GM19351 (cell line): ENCODE data around the gene ONECUT2.
"Not testable (repeated sequence)": the region's sequence is repeated elsewhere in the genome, so short reads cannot be mapped to it uniquely, and the experiment has no call there.

ENCODE experiments used
- ATAC-seq: cut with Tn5 transposase; IDR thresholded peaks from one replicate; pipeline ENCODE4 v1.9.1; 2021; ENCODE audit warnings: mild to moderate bottlenecking, moderate library complexity; ENCODE audit not compliant: unreplicated experiment

The ONECUT2 gene

GRCh38 chr18:57445488-57446319, 10.5 kb downstream of the ONECUT2 start:
- ATAC-seq = no peak

- no peak for ATAC-seq
Observed at GRCh38 chr18:57446322-57446721, 11.1 kb downstream of the ONECUT2 start.

GRCh38 chr18:57447154-57447621, 12.0 kb downstream of the ONECUT2 start:
- no peak for ATAC-seq

- ATAC-seq = no peak
Observed at GRCh38 chr18:57455576-57456129, 20.5 kb downstream of the ONECUT2 start.

- ATAC-seq = no peak
Observed at GRCh38 chr18:57461652-57462269, 26.6 kb downstream of the ONECUT2 start.

GRCh38 chr18:57466307-57466706, 31.1 kb downstream of the ONECUT2 start:
- ATAC-seq = no peak

GRCh38 chr18:57466745-57467409, 31.7 kb downstream of the ONECUT2 start:
- peak; percentile 70 for ATAC-seq

- ATAC-seq = no peak
Observed at GRCh38 chr18:57469884-57470283, 34.7 kb downstream of the ONECUT2 start.

- no peak for ATAC-seq
Observed at GRCh38 chr18:57475408-57475807, 40.2 kb downstream of the ONECUT2 start.

- no peak for ATAC-seq
Observed at GRCh38 chr18:57475903-57476302, 40.7 kb downstream of the ONECUT2 start.

GRCh38 chr18:57480733-57481132, 45.6 kb downstream of the ONECUT2 start:
- ATAC-seq = no peak

GRCh38 chr18:57497372-57498294, 62.5 kb downstream of the ONECUT2 start:
- no peak for ATAC-seq

- ATAC-seq = no peak
Observed at GRCh38 chr18:57498682-57499256, 63.6 kb downstream of the ONECUT2 start.

- no peak for ATAC-seq
Observed at GRCh38 chr18:57502624-57503023, 67.5 kb downstream of the ONECUT2 start.

GRCh38 chr18:57505231-57505630, 70.1 kb downstream of the ONECUT2 start:
- ATAC-seq = no peak

GRCh38 chr18:57516056-57516455, 80.9 kb downstream of the ONECUT2 start:
- ATAC-seq = no peak

- no peak for ATAC-seq
Observed at GRCh38 chr18:57518533-57518932, 83.4 kb downstream of the ONECUT2 start.

GRCh38 chr18:57519668-57520424, 84.7 kb downstream of the ONECUT2 start:
- ATAC-seq = no peak

- not testable (repeated sequence) for ATAC-seq
Observed at GRCh38 chr18:57522348-57522747, 87.2 kb downstream of the ONECUT2 start.
